H1 (cell line): ENCODE results near the gene PKMYT1. TPM values are rescaled to one million over a fixed set of nuclear protein-coding genes. Genes with fewer than 3 reads are reported as not detected.
A peak's percentile ranks its signal among the peaks of the same experiment; 100 is the strongest.

ENCODE experiments used
- BCL11A ChIP-seq, 2 experiments: IDR thresholded peaks; one replicate each; pipeline ENCODE4 v1.6.1; 2011; ENCODE audit warnings: low read depth in 2 of 2, low read length in 2 of 2, mild to moderate bottlenecking in 2 of 2
- CHD7 ChIP-seq: fragments of 300-600 bp; sonication (generic); IDR thresholded peaks from 2 replicates; pipeline ENCODE4 v1.7.1; 2012; ENCODE audit warnings: low read length, moderate library complexity, mild to moderate bottlenecking, inconsistent platforms; ENCODE audit not compliant: insufficient replicate concordance
- CTCF ChIP-seq, 3 experiments: IDR thresholded peaks; 1 replicate in 2 of 3; 2 replicates in 1 of 3; pipeline versions ENCODE4 v1.5.1 to v1.6.1; 2011; ENCODE audit warnings: low read length in 3 of 3, mild to moderate bottlenecking in 3 of 3, inconsistent platforms in 2 of 3, low read depth in 1 of 3, moderate library complexity in 1 of 3; ENCODE audit not compliant: insufficient read depth in 1 of 3; ENCODE audit errors: control extremely low read depth in 1 of 3
- NANOG ChIP-seq: IDR thresholded peaks from 2 replicates; pipeline ENCODE4 v1.6.1; 2011; ENCODE audit warnings: low read length, low read depth, mild to moderate bottlenecking, inconsistent platforms; ENCODE audit not compliant: insufficient read depth, poor library complexity, severe bottlenecking
- SAP30 ChIP-seq: fragments of 300-600 bp; sonication (generic); IDR thresholded peaks from 2 replicates; pipeline ENCODE4 v1.7.1; 2012; ENCODE audit warnings: low read length, moderate library complexity, mild to moderate bottlenecking, inconsistent platforms; ENCODE audit not compliant: insufficient read depth, insufficient replicate concordance
- SRF ChIP-seq: IDR thresholded peaks from 2 replicates; pipeline ENCODE4 v1.6.1; 2011; ENCODE audit warnings: mild to moderate bottlenecking, low read depth, low read length, moderate library complexity
- TAF7 ChIP-seq: optimal IDR thresholded peaks from 2 replicates; pipeline ENCODE3; 2011; ENCODE audit warnings: low read depth, mild to moderate bottlenecking, inconsistent platforms, low read length, moderate library complexity, borderline replicate concordance
- polyA plus RNA-seq, 7 experiments: library from polyadenylated mRNA; depleted of rRNA in 3 of 7; stranded (reverse) in 5 of 7; unstranded in 2 of 7; fragments of >200 nt in 5 of 7; fragments of 200-250 nt in 2 of 7; gene quantifications; 1 replicate in 5 of 7; 2 replicates in 1 of 7; 4 replicates in 1 of 7; pipeline versions ENCODE4 v1.2.1 to v1.2.3, GENCODE V29; 2011 to 2013; ENCODE audit warnings: missing spikeins in 2 of 7, mixed read lengths in 2 of 7
- total RNA-seq: library from RNA; stranded (reverse); fragmentation: NEBNext Ultra II Directional; extraction: Animal tissue kit (Norgen Biotek cat#: 25700); gene quantifications from 2 replicates; pipeline ENCODE4 v1.2.1, GENCODE V29; 2021

PKMYT1 gene
- total and polyA plus RNA-seq, 2 of the 8 experiments (the other 6 are each of a cell fraction or from before 2014, with no cell fraction given) = 74.7 to 85.2 TPM

DNA sequence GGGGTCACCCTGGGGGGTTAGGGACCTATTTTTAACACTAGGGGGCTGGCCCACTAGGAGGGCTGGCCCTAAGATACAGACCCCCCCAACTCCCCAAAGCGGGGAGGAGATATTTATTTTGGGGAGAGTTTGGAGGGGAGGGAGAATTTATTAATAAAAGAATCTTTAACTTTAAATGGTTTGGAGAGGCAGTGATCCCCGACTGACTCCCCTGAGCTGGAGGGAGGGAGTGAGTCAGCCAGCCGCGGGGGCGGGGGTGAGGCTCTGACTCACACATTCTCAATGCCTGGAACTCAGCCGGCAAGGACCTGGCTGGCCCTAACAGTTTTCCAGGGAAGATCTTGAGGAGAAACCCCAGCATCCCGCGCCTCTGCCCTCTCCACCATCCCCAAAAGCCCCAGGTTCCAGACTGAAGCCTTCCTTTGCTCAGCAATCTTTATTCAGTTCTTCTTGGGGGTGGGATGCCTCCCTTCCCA lies 42.0 kb upstream of the PKMYT1 start (continued):
- TF ChIP-seq TAF7 (peak; percentile 56), CTCF (IDR thresholded peaks at IDR 0.05; ENCODE audit: control extremely low read depth in 1 of 3, insufficient read depth in 1 of 3, low read depth in 1 of 3, low read length in 3 of 3) (no peak), SRF (no peak), BCL11A (IDR thresholded peaks at IDR 0.05; ENCODE audit: low read depth in 2 of 2, low read length in 2 of 2) (no peak), SAP30 (no peak), NANOG (no peak), CHD7 (no peak)
